ENCODE results near the gene SCART1. TPM values are rescaled to one million over a fixed set of nuclear protein-coding genes. Genes with fewer than 3 reads are reported as not detected.

SCART1 gene
- total and polyA plus RNA-seq, 2 donors (not counting 3 experiments of a cell fraction or from before 2014, with no cell fraction given) = 0.90 to 1.0 TPM

GRCh38 chr10:133458021-133458709 lies 4.4 kb downstream of the SCART1 start:
- no peak overlapping the region for H3K4me3 ChIP-seq (replicated peaks in 1 of 3; ENCODE audit: insufficient read depth in 1 of 3, low read depth in 1 of 3, low read length in 3 of 3)
- CTCF ChIA-PET = no interaction called here
- no peaks in the 10 kb centered on the region for H3K79me2 ChIP-seq (ENCODE audit: control insufficient read depth, insufficient read depth, low read length)
- H3K4me1 ChIP-seq (ENCODE audit: control insufficient read depth, extremely low read depth, insufficient read depth, low read length) = no peaks in the 10 kb centered on the region
- DNase-seq (ENCODE audit: low read depth, low spot score) (no peak), FAIRE-seq (no peak)
- TF ChIP-seq POLR2A (IDR thresholded peaks at IDR 0.05; ENCODE audit: low read depth, low read length) (no peak), FOS (IDR thresholded peaks at IDR 0.05; ENCODE audit: borderline replicate concordance, insufficient read depth, low read length) (no peak), POLR2AphosphoS5 (IDR thresholded peaks at IDR 0.05; ENCODE audit: insufficient read depth, low read depth, low read length) (no peak), GATA2 (IDR thresholded peaks at IDR 0.05; ENCODE audit: insufficient read depth, insufficient read length, low read depth, low read length) (no peak), EZH2 (IDR thresholded peaks at IDR 0.05; ENCODE audit: borderline replicate concordance, low read depth, low read length, severe bottlenecking) (no peak)
- no peaks in the 10 kb centered on the region for H3K9me3 ChIP-seq (replicated peaks; ENCODE audit: control insufficient read depth, insufficient read depth, low read length)
- POLR2A ChIA-PET = no interaction called here
- H3K9me1 ChIP-seq (replicated peaks; ENCODE audit: control insufficient read depth, extremely low read depth, insufficient read depth, low read length) = no peaks in the 10 kb centered on the region
- intact Hi-C loops (cut with micrococcal nuclease) = no loop called here
- no peaks in the 10 kb centered on the region for H4K20me1 ChIP-seq (replicated peaks; ENCODE audit: control insufficient read depth, extremely low read depth, insufficient read depth, low read length)
- H3K36me3 ChIP-seq (ENCODE audit: control insufficient read depth in 2 of 2, extremely low read depth in 1 of 2, insufficient read depth in 2 of 2, low read length in 2 of 2) = no peaks in the 10 kb centered on the region
- no peak overlapping the region for H3K4me2 ChIP-seq (ENCODE audit: insufficient read depth, low read length)
- H3K27me3 ChIP-seq (ENCODE audit: control insufficient read depth in 2 of 2, insufficient read depth in 2 of 2, low read length in 2 of 2) = no peaks in the 10 kb centered on the region
- no peak overlapping the region for H2AFZ ChIP-seq (ENCODE audit: low read depth, low read length)
- dilution Hi-C loops (cut with MboI; ENCODE audit: extremely low pct_ligation_motif_present, low sequenced_read_pairs) = no loop called here
- H3K9ac ChIP-seq (replicated peaks; ENCODE audit: extremely low read depth, insufficient read depth, low read length) = no peak overlapping the region
- no peak overlapping the region for H3K27ac ChIP-seq (ENCODE audit: insufficient read depth, low read depth, low read length)
- BruUV-seq (replicated peaks) = no TSS peak

GRCh38 chr10:133458710-133459453 lies 5.1 kb downstream of the SCART1 start:
- Histone ChIP-seq H3K79me2 (ENCODE audit: control insufficient read depth, insufficient read depth, low read length) (no peaks in the 10 kb centered on the region), H2AFZ (ENCODE audit: low read depth, low read length) (no peak overlapping the region), H3K27me3 (ENCODE audit: control insufficient read depth in 2 of 2, insufficient read depth in 2 of 2, low read length in 2 of 2) (no peaks in the 10 kb centered on the region), H3K36me3 (ENCODE audit: control insufficient read depth in 2 of 2, extremely low read depth in 1 of 2, insufficient read depth in 2 of 2, low read length in 2 of 2) (no peaks in the 10 kb centered on the region), H4K20me1 (replicated peaks; ENCODE audit: control insufficient read depth, extremely low read depth, insufficient read depth, low read length) (no peaks in the 10 kb centered on the region), H3K4me3 (replicated peaks in 1 of 3; ENCODE audit: insufficient read depth in 1 of 3, low read depth in 1 of 3, low read length in 3 of 3) (no peak overlapping the region), H3K9me3 (replicated peaks; ENCODE audit: control insufficient read depth, insufficient read depth, low read length) (no peaks in the 10 kb centered on the region), H3K9ac (replicated peaks; ENCODE audit: extremely low read depth, insufficient read depth, low read length) (no peak overlapping the region), H3K4me2 (ENCODE audit: insufficient read depth, low read length) (no peak overlapping the region), H3K4me1 (ENCODE audit: control insufficient read depth, extremely low read depth, insufficient read depth, low read length) (no peaks in the 10 kb centered on the region), H3K9me1 (replicated peaks; ENCODE audit: control insufficient read depth, extremely low read depth, insufficient read depth, low read length) (no peaks in the 10 kb centered on the region), H3K27ac (ENCODE audit: insufficient read depth, low read depth, low read length) (no peak overlapping the region)
- TF ChIP-seq MAX (IDR thresholded peaks at IDR 0.05; ENCODE audit: insufficient read depth, insufficient read length) (no peak), CTCF (IDR thresholded peaks at IDR 0.05; ENCODE audit: extremely low read depth in 1 of 2, insufficient read depth in 1 of 2, low read depth in 1 of 2, low read length in 2 of 2) (no peak)
- intact Hi-C loops (cut with micrococcal nuclease) = no loop called here
- ChIA-PET POLR2A (no interaction called here), CTCF (no interaction called here)
- no TSS peak for BruUV-seq (replicated peaks)
- dilution Hi-C loops (cut with MboI; ENCODE audit: extremely low pct_ligation_motif_present, low sequenced_read_pairs) = no loop called here
- FAIRE-seq (no peak), DNase-seq (ENCODE audit: low read depth, low spot score) (no peak)
